PC-9 (cell line): ENCODE data around the gene SNRNP25. TPM values are rescaled to one million over a fixed set of nuclear protein-coding genes. Genes with fewer than 3 reads are reported as not detected.
A peak's percentile ranks its signal among the peaks of the same experiment; 100 is the strongest.

ENCODE experiments used
- BruUV-seq: library from RNA; stranded (reverse); fragments of 400-500 nt; replicated peaks from 2 replicates; lab custom pipeline; 2021; lab: Mats Ljungman, UMichigan
- CTCF ChIA-PET: fragments of 300-600 bp; sonication (Branson Sonifier 250); formaldehyde crosslinking; loops from one replicate; lab custom pipeline; 2022; ENCODE audit warnings: antibody characterized with exemption; lab: Charles Lee
- POLR2A ChIA-PET: fragments of 300-600 bp; sonication (Branson Sonifier 250); formaldehyde crosslinking; loops from one replicate; lab custom pipeline; 2022; ENCODE audit warnings: antibody characterized with exemption; ENCODE audit not compliant: unreplicated experiment; lab: Charles Lee
- DNase-seq, 2 experiments: peaks; one replicate each; pipeline versions ENCODE4 v3.0.0 to v3.0.0-alpha.2; 2015 to 2022; ENCODE audit warnings: mixed read lengths in 1 of 2
- H2AFZ ChIP-seq: fragments of 200-600 bp; sonication (generic); 2 replicates; pipeline ENCODE4 v1.8.1; 2017; ENCODE audit warnings: antibody characterized with exemption
- H3F3A ChIP-seq: fragments of 200-600 bp; sonication (generic); 2 replicates; pipeline ENCODE4 v1.8.1; 2017; ENCODE audit warnings: antibody characterized with exemption, mild to moderate bottlenecking, low read depth; ENCODE audit not compliant: insufficient read depth
- H3K27ac ChIP-seq: fragments of 200-600 bp; sonication (generic); 2 replicates; pipeline ENCODE4 v1.6.1; 2016; ENCODE audit warnings: mixed run types
- H3K27me3 ChIP-seq: fragments of 200-600 bp; sonication (generic); 2 replicates; pipeline ENCODE4 v1.6.1; 2016; ENCODE audit warnings: low read depth, mixed run types; ENCODE audit not compliant: insufficient read depth
- H3K36me3 ChIP-seq: fragments of 200-600 bp; sonication (generic); 2 replicates; pipeline ENCODE4 v1.6.1; 2016; ENCODE audit warnings: low read depth, mixed run types
- H3K4me1 ChIP-seq: fragments of 200-600 bp; sonication (generic); replicated peaks from 2 replicates; pipeline ENCODE4 v1.6.1; 2016; ENCODE audit warnings: mixed run types; ENCODE audit not compliant: insufficient read depth
- H3K4me2 ChIP-seq: fragments of 200-600 bp; sonication (generic); 2 replicates; pipeline ENCODE4 v1.6.1; 2017; ENCODE audit warnings: mixed run types
- H3K4me3 ChIP-seq: fragments of 200-600 bp; sonication (generic); 2 replicates; pipeline ENCODE4 v1.6.1; 2016; ENCODE audit warnings: mixed run types
- H3K79me2 ChIP-seq: fragments of 200-600 bp; sonication (generic); 2 replicates; pipeline ENCODE4 v1.6.1; 2017; ENCODE audit warnings: low read depth, mixed run types
- H3K9me2 ChIP-seq: fragments of 200-600 bp; sonication (generic); 2 replicates; pipeline ENCODE4 v1.8.1; 2017; ENCODE audit warnings: mild to moderate bottlenecking; ENCODE audit not compliant: insufficient read depth
- H3K9me3 ChIP-seq: fragments of 200-600 bp; sonication (generic); 2 replicates; pipeline ENCODE4 v1.8.1; 2016; ENCODE audit warnings: low read depth; ENCODE audit not compliant: insufficient read depth
- H4K20me1 ChIP-seq: fragments of 200-600 bp; sonication (generic); 2 replicates; pipeline ENCODE4 v1.8.1; 2017; ENCODE audit not compliant: insufficient read depth
- CTCF ChIP-seq: fragments of 200-600 bp; sonication (generic); conservative IDR thresholded peaks from 2 replicates; pipeline ENCODE4 v1.6.1; 2017; ENCODE audit warnings: mixed run types, antibody characterized with exemption, mild to moderate bottlenecking, moderate library complexity
- EZH2 ChIP-seq: fragments of 200-600 bp; sonication (generic); IDR thresholded peaks from 2 replicates; pipeline ENCODE4 v1.8.0; 2017; ENCODE audit warnings: antibody characterized with exemption, low read depth
- intact Hi-C: fragments of 100-400 bp; cut with micrococcal nuclease; formaldehyde crosslinking; loops from one replicate; pipeline ENCODE4 v1.10.0; 2022; ENCODE audit not compliant: unreplicated experiment
- total RNA-seq: library from RNA; stranded (reverse); gene quantifications from 2 replicates; pipeline ENCODE4 v1.2.3, GENCODE V29; 2021

Gene SNRNP25
- total RNA-seq, 1 experiment from 2014 or later: 61.4 TPM

GRCh38 chr16:71540-72401 lies 18.1 kb downstream of the SNRNP25 start:
- peak overlapping the region; percentile 78 for H3K4me3 ChIP-seq
- ChIA-PET CTCF (interaction anchor here (0.6 to 1.0 kb wide), 2 partner anchors 33 to 281 kb away, joined by 3 to 7 read pairs; no protein-coding TSS in a partner anchor), POLR2A (no interaction called here)
- peak overlapping the region; percentile 46 for H3K27ac ChIP-seq
- peak overlapping the region; percentile 92 for H3K4me2 ChIP-seq
- no peaks in the 10 kb centered on the region for H3K36me3 ChIP-seq
- peaks cover 3% of the 10 kb centered on the region; the same call in 1 of the 2 replicates for H3K79me2 ChIP-seq
- H3K9me3 ChIP-seq: no peaks in the 10 kb centered on the region
- TF ChIP-seq EZH2: no peak
- TF ChIP-seq CTCF: 0 out of 2 replicates have a peak, but pooled peaks have one; percentile 5
- peak overlapping the region; percentile 70 for H2AFZ ChIP-seq
- no peaks in the 10 kb centered on the region for H3K27me3 ChIP-seq
- peak; percentile 86 to 90 for DNase-seq
- peaks cover 39% of the 10 kb centered on the region for H3K4me1 ChIP-seq
- H3F3A ChIP-seq: peaks cover 28% of the 10 kb centered on the region; the same call in 1 of the 2 replicates
- no peaks in the 10 kb centered on the region; the same call in 1 of the 2 replicates for H4K20me1 ChIP-seq
- H3K9me2 ChIP-seq: no peaks in the 10 kb centered on the region
- intact Hi-C loops: no loop called here
- TSS peak; percentile 98 for BruUV-seq

- peaks cover 34% of the 10 kb centered on the region; the same call in 1 of the 2 replicates for H3F3A ChIP-seq
- H3K9me2 ChIP-seq: no peaks in the 10 kb centered on the region
- peaks cover 3% of the 10 kb centered on the region; the same call in 1 of the 2 replicates for H3K79me2 ChIP-seq
- peak in 1 of 2 experiments; percentile 75 for DNase-seq
- H3K4me3 ChIP-seq: peak within 1 kb of the TSS; percentile 78
- H4K20me1 ChIP-seq: no peaks in the 10 kb centered on the region
- BruUV-seq: no TSS peak
- TF ChIP-seq EZH2 (no peak), CTCF (no peak)
- no peaks in the 10 kb centered on the region for H3K36me3 ChIP-seq
- ChIA-PET CTCF (interaction anchor here (0.6 kb wide), 1 partner anchor 715 kb away, joined by 3 read pairs; the partner anchor contains the start of genes CHTF18 and RPUSD1), POLR2A (no interaction called here)
- H3K9me3 ChIP-seq: no peaks in the 10 kb centered on the region
- peak within 1 kb of the TSS; percentile 70 for H2AFZ ChIP-seq
- H3K27ac ChIP-seq: peak within 1 kb of the TSS; percentile 46
- intact Hi-C loops: no loop called here
- H3K4me1 ChIP-seq: peaks cover 45% of the 10 kb centered on the region
- H3K27me3 ChIP-seq: no peaks in the 10 kb centered on the region
- peak within 1 kb of the TSS; percentile 92 for H3K4me2 ChIP-seq
Measured at GRCh38 chr16:72561-73548, 19.2 kb downstream of the SNRNP25 start, which contains the start of gene RHBDF1. Gene RHBDF1 (minus strand): TSS chr16:72631. CDS start chr16:65015, 7,616 bp downstream.
